Progenitor cell of endocrine pancreas (in vitro differentiated cells): ENCODE data around the gene PEMT. TPM values are rescaled to one million over a fixed set of nuclear protein-coding genes. Genes with fewer than 3 reads are reported as not detected.
A peak's percentile ranks its signal among the peaks of the same experiment; 100 is the strongest.

ENCODE experiments used
- DNase-seq: peaks from one replicate; pipeline ENCODE4 v3.0.0; 2021; ENCODE audit warnings: low spot score; ENCODE audit not compliant: unreplicated experiment
- H3K27ac Mint-ChIP-seq: 2 replicates; pipeline ENCODE4 v1.8.0; 2021; ENCODE audit warnings: mild to moderate bottlenecking, moderate library complexity, mixed read lengths
- H3K27me3 Mint-ChIP-seq: 2 replicates; pipeline ENCODE4 v1.8.0; 2021; ENCODE audit warnings: mixed read lengths
- H3K36me3 Mint-ChIP-seq: 2 replicates; pipeline ENCODE4 v1.8.0; 2022; ENCODE audit warnings: mixed read lengths; ENCODE audit not compliant: insufficient read depth
- H3K4me1 Mint-ChIP-seq: 2 replicates; pipeline ENCODE4 v1.8.0; 2021; ENCODE audit warnings: low read depth, mixed read lengths
- H3K4me3 Mint-ChIP-seq: 2 replicates; pipeline ENCODE4 v1.8.0; 2021; ENCODE audit warnings: low read depth, mild to moderate bottlenecking, moderate library complexity, mixed read lengths
- H3K9me3 Mint-ChIP-seq: 2 replicates; pipeline ENCODE4 v1.8.0; 2021; ENCODE audit warnings: low read depth, mixed read lengths
- total RNA-seq: library from RNA; stranded (reverse); gene quantifications from 2 replicates; pipeline ENCODE4 v1.2.1, GENCODE V29; 2021
- TF ChIP-seq, protein P1 (sequence below): fragments of 200-600 bp; sonication (generic); IDR thresholded peaks from one replicate; pipeline ENCODE4 v1.5.0; 2021; ENCODE audit warnings: antibody characterized with exemption, mild to moderate bottlenecking; ENCODE audit not compliant: unreplicated experiment

Gene PEMT
- total RNA-seq, 1 donor from 2014 or later, result 67.0 TPM

DNA sequence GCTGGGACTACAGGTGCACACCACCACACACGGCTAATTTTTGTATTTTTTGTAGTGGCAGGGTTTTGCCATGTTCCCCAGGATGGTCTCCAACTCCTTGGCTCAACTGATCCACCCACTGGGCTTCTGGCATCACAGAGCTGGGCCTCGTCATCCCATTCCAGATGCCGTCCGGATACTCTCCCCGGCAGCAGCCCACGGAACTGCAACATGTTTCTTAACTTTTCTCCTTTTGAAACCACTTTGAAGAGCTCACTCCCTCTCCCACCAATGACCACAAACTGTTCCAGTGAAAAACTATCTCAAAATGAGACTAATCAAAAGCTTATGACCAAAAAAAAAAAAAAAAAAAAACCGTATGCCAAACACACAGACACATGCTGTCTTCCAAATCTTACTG is 17.6 kb downstream of the PEMT start:
- no peaks in the 10 kb centered on the region for H3K27me3 Mint-ChIP-seq
- no peaks in the 10 kb centered on the region for H3K9me3 Mint-ChIP-seq
- peaks cover 3% of the 10 kb centered on the region for H3K4me1 Mint-ChIP-seq
- peaks cover 4% of the 10 kb centered on the region for H3K36me3 Mint-ChIP-seq
- H3K4me3 Mint-ChIP-seq, result no peak overlapping the region
- no peak overlapping the region for H3K27ac Mint-ChIP-seq
- TF ChIP-seq, protein P1, sequence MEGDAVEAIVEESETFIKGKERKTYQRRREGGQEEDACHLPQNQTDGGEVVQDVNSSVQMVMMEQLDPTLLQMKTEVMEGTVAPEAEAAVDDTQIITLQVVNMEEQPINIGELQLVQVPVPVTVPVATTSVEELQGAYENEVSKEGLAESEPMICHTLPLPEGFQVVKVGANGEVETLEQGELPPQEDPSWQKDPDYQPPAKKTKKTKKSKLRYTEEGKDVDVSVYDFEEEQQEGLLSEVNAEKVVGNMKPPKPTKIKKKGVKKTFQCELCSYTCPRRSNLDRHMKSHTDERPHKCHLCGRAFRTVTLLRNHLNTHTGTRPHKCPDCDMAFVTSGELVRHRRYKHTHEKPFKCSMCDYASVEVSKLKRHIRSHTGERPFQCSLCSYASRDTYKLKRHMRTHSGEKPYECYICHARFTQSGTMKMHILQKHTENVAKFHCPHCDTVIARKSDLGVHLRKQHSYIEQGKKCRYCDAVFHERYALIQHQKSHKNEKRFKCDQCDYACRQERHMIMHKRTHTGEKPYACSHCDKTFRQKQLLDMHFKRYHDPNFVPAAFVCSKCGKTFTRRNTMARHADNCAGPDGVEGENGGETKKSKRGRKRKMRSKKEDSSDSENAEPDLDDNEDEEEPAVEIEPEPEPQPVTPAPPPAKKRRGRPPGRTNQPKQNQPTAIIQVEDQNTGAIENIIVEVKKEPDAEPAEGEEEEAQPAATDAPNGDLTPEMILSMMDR, result no peak
- DNase-seq, result no peak

GRCh38 chr17:17572010-17572785 is 19.3 kb downstream of the PEMT start:
- DNase-seq, result no peak
- TF ChIP-seq, protein P1, result no peak
- Mint-ChIP-seq H3K4me1 (peaks cover 3% of the 10 kb centered on the region), H3K27ac (peak overlapping the region; percentile 57), H3K4me3 (no peak overlapping the region), H3K27me3 (no peaks in the 10 kb centered on the region), H3K9me3 (no peaks in the 10 kb centered on the region), H3K36me3 (peaks cover 4% of the 10 kb centered on the region)

DNA sequence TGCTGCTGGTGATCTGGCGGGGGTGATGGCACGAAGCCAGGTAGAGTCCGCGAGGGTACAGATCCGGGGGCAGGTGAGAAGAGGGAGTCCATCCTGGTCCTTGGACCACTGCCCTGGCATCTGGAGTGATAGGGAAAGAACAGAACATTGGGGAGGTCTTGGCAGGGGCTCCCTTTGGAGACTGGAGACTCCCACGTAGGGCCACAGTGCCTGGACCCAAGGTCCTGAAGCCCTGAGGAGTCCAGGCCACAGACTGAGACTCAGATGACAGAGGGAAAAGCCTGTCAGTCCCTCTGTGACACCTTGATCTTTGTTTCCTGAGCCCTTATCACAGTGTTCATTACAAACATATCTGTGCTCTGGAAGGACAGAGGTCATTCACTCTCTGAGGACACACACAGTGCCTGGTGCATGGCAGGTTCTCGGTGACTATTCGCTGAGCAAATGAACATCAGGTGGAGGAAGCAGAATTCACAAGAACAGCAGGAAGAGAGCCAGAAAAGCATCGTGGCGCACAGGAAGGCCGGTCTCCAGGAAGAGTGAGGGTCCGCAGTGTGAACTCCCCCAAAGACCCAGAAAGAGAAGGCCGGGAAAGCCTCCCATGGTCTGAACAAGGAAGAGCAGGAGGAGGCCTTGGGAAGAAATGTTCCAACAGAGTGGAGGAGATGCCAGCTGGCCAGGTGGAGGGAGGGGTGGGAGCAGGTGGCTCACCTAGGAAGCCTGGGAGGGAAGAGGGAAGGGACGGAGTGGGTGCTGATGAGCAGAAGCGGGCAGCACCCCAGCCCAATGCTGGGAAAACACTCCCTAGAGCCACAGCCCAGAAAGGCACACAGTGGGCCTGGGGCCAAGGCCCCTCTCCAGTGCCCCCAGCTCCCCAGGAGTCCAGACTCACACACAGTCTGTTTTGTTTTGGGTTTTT is 20.5 kb downstream of the PEMT start:
- Mint-ChIP-seq H3K4me1 (peaks cover 3% of the 10 kb centered on the region), H3K9me3 (no peaks in the 10 kb centered on the region), H3K36me3 (peaks cover 4% of the 10 kb centered on the region), H3K4me3 (no peak overlapping the region), H3K27ac (peak overlapping the region; percentile 11), H3K27me3 (no peaks in the 10 kb centered on the region)
- no peak for DNase-seq
- TF ChIP-seq, protein P1, result no peak

GRCh38 chr17:17570140-17570797 is 21.2 kb downstream of the PEMT start:
- Mint-ChIP-seq H3K4me3 (no peak overlapping the region), H3K27me3 (no peaks in the 10 kb centered on the region), H3K36me3 (peaks cover 3% of the 10 kb centered on the region), H3K4me1 (peaks cover 3% of the 10 kb centered on the region), H3K9me3 (no peaks in the 10 kb centered on the region), H3K27ac (no peak overlapping the region)
- peak; percentile 30 for DNase-seq
- TF ChIP-seq, protein P1, result peak; percentile 60

DNA sequence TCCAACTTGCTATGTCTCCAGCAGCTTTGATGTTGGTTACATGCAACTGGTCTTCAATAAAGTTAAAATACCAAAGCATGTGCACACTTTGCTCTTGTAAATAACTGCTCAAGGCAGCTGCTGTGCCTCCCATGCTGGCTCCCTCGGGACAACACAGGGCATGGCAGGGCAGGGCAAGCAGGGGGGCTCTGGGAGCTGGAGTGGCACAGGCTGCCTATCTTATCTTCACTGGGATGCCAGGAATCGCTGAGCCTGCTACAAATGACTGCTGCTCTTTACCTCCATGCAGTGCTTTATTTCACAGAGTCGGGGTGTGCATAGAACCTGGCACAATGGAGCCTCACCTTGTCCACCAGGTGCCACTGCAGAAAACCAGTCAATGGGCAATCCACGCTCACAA is 21.8 kb downstream of the PEMT start:
- TF ChIP-seq, protein P1, result no peak
- peaks cover 2% of the 10 kb centered on the region for H3K36me3 Mint-ChIP-seq
- H3K4me1 Mint-ChIP-seq, result peaks cover 3% of the 10 kb centered on the region
- no peak for DNase-seq
- no peaks in the 10 kb centered on the region for H3K27me3 Mint-ChIP-seq
- H3K4me3 Mint-ChIP-seq, result no peak overlapping the region
- no peaks in the 10 kb centered on the region for H3K9me3 Mint-ChIP-seq
- H3K27ac Mint-ChIP-seq, result no peak overlapping the region
